CD4-positive, alpha-beta T cell treated with Interleukin-4 for 4 hours (primary cell): ENCODE results near the gene LIFR.
"Not testable (repeated sequence)": the region's sequence is repeated elsewhere in the genome, so short reads cannot be mapped to it uniquely, and the experiment has no call there.

Experiments used
- DNase-seq: peaks from one replicate; pipeline ENCODE4 v3.0.0-alpha.2; 2020

The LIFR gene

DNA sequence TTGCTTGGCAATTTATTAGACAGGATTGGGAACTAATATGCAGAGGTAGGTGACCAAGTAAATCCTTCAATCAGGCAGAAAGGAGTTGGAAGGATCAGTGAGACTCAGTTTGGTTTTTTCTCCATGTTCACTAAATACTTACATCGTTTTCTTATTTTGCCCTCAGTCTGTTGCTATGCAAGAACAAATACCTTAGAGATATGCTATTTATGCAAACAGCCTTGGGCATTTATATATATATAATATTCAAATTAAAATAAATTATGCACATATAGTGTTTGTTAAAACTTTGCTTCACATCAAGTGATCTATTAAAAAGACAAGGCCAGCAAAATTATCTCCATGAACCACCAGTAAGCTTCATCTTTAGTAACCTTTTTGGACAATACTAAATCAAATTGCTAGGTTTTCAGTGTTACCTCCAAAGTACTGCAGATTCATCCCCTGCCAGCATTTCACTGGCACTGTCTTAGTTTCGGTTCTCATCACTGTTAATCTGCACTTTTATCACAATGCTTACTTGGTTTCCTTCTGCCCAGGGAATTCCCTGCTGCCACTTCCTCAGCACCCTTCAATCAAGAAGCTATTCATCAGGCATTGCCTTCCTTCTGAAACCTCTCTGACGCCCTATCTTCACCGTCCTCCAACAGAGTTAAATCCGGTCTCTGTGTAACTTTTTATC, 26.0 kb upstream of the LIFR start:
- no peak for DNase-seq

DNA sequence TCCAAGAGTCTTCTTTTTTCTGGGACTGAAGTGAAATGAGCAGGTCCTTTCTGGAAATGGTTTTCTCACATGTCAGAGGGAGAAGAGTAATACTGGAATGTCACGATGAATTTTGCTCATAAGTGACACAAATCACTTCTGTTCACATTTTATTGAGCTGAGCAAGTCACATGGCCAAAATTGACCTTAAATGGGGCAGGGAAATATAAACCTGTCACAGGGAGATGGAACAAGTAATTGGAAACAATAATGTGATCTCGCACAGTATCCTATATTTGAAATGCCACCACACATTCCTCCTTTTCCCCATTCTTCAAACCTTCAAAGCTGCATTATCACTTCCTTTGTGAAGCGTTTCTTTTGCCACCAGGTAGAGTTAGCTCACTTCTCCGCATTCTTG, 25.2 kb upstream of the LIFR start:
- no peak for DNase-seq

DNA sequence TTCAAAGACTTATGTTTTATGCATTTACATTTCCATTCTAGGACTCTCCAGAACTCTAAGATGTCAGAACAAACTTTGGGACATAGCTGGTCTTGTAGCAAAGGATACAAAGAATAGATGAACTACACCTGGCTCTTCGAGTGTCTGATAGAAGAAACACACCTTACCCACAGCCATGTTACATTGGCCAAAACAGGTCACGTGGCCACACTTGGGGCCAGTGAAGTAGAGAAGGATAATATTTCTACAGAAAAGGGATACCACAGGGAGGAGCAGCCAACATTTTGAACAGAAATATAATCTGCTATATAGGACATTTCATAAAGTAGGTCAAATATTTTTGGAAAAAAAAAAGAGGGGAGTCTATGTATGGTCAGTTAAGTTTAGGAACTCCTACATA, 22.7 kb upstream of the LIFR start:
- no peak for DNase-seq

DNA sequence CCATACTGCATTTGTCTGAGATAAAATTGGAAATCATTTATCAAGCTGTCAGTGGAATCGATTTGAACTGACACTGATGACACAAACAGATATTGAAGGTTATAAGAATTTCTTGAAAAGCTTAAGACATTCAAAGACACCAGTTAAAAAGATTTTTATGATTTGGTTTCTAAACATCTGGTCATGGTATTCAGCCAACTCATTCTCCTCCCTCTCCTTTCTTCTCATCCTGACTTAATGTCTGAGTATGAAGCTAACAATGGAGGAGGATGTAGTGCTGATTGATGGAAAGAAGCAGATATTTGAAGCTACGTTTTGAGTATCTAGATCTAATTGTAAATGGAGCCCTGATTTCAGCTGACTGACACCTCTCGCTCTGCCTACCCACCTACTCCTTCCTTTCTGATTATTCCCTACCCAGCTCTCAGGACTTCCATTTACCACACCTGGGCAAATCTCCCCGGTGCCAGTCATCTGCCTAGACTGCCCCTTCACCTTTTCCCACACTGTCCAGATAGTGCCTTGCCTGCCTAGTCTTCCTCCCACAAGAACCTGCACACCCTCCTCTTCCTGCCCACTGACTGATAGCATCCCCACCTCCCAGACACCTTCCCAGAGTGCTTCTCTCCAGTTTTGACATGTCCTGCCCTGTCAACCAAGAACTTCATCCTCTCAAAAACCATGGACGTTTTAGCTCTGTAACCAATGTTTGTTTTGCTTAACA, 20.7 kb upstream of the LIFR start:
- no peak for DNase-seq

DNA sequence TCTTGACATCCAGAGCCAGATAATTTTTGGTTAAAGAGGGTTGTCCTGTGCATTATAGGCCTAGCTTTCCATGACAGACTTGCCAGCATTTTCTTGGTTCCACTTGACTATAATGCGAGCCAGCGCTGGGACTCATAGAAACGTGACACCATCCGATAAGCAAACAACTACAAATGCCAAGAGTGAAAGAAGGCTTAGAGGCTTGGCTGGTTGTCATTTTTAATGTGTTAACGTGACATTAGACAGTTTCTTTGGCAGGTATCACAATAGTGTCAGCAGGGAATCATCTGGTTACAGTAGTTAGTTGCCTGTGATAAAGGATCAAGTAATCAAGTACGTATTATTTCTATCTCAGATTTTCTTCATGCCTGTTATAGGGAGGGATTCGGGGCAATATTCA, 20.0 kb upstream of the LIFR start:
- no peak for DNase-seq

DNA sequence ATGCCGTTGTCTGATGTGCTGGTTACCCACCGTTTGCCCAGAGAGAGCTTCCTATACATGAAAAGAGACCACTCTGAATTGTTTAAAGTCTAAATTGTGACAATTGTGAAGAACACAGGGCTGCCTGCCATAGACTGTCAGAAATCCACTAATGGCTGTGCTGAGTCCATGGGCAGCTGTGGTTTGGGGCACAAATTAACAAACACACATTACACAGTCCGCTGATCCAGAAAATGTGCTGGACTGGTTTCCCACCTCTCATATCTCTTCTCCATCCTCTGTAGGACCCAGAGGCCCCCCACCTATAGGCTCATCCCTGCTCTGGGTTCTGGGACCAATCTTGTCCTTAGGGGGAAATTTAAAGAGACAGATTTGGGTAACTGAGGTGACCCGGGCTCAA, 19.0 kb upstream of the LIFR start:
- DNase-seq: no peak

DNA sequence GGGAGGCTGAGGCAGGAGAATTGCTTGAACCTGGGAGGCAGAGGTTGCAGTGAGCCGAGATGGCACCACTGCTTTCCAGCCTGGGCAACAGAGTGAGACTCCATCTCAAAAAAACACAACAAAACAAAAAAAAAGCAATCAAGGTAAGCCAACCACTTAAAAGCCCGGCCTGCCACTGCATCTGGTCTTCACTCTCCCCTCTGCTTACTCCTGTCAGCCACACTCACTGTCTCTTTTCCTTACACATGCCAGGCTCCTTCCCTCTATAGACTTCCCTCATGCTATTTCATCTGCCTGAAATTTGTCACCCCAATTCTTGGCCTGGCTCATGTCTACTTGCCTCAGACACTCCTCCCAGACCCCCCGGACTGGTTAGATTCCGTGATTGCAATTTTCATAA, 17.6 kb upstream of the LIFR start:
- no peak for DNase-seq

GRCh38 chr5:38573521-38573920, 17.1 kb upstream of the LIFR start:
- DNase-seq: no peak

DNA sequence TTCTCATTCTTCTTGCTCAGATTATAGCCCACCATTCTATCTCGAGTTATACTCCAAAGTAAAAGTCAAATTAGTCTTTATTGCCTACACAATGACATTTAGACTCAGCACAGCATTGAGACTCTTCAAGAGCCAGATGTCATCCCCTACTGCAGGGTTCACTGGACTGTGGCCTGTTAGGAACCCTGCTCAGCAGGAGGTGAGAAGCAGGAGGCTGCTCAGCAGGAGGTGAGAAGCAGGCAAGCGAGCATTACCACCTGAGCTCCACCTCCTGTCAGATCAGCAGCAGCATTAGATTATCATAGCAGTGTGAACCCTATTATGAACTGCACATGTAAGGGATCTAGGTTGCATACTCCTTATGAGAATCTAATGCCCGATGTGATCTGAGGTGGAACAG, 12.7 kb upstream of the LIFR start:
- no peak for DNase-seq

- DNase-seq: not testable (repeated sequence)
Measured at GRCh38 chr5:38567306-38567705, 10.9 kb upstream of the LIFR start.

GRCh38 chr5:38563624-38564023, 7.2 kb upstream of the LIFR start:
- DNase-seq: no peak

DNA sequence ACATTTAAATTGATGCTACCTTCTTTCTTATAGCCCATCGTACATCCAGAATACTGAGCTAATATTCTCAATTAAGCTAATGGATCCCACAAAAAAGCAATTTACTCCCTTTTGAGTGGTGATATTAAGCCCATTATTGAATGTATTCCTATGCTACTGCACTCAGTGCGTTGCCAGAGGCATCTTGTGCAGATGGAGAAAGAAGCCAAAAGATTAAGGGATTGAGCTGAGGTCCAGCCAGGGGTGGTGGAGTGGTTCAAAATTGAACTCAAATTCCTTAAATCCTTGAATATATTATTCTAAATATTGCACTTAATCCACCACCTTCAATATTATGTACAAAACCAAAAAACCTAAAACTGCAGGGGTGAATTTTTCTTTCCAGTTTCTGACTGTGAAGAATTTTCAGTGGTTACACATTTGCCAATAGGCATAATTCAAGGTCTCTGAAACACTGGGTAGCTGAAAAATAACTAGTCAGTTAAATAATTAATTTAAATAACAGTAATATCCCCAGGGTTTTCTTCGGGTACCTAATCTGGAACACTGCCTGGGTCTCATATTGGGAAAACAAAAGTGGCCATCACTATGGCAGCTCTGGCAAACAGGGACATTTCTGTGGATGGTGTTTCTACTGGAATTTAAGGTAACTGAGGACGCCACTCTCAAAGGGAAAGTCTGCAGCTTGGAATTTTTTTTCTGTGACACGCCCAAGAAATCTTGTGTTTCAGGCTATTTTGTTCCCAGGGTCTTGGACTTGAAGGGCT, 6.2 kb upstream of the LIFR start:
- DNase-seq: no peak

DNA sequence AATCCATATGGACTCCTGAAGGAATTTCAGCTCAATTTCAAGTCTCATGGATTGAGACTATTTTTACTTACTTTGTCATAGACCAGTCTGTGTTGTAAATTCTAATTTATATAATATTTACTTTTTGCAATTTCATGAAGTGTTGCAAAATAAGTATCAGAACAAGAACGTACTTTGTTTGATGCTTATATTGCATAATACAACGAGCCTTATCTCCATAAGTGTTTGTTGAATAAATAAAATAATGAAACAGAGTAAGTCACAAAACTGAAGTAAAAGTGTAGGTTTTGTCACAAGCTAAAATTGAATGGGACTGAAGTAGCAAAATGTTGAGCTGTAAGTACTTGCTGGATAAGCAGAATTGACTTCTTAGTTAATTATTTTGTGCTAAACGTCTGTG, 3.0 kb upstream of the LIFR start:
- no peak for DNase-seq

- no peak for DNase-seq
Measured at GRCh38 chr5:38557792-38558191, 1.3 kb upstream of the LIFR start.

DNA sequence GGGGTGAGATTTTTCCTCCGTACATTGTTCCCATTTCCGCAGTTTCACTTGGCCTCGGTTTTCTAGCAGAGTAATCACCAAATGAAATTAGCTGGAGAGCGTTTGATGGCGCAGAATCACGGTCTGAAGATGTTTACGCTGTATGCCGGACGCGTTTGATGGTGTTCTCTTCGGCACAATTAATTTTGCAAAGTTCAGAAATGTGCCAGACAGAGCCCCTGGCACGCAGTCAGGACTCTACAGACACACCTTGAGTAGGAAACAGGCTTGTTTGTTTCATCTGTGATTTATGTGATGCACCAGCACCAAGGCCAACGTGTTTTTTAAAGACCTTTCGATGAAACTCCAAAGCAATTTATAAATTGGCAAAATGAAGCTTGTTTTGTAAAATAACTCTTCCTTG, 863 bp upstream of the LIFR start:
- no peak for DNase-seq

DNA sequence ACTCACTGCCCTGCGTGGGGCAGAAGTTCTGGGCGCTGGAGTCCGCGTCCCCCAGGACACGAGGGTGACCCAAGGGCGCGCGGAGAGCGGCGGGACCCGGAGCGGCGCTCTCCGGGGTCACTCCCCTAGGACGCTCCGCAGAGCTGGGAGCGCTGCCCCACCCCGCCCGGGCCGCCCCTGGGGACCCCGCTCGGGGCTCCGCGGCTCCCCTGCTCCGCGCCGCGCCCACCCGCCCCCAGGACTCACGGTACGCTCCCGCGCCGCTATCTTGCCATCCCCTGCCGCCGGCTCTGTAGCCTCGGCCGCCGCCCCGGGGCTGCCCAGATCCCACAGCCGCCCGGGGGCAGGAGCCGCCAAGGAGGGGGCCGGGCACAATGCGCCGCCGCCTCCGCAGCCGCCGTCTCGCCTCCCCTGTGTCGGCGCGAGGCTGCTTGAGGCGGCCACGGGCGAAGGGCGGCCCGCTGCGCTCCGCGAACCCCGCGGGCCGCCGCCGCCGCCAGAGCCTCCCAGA, 303 bp downstream of the LIFR start:
- DNase-seq: no peak

DNA sequence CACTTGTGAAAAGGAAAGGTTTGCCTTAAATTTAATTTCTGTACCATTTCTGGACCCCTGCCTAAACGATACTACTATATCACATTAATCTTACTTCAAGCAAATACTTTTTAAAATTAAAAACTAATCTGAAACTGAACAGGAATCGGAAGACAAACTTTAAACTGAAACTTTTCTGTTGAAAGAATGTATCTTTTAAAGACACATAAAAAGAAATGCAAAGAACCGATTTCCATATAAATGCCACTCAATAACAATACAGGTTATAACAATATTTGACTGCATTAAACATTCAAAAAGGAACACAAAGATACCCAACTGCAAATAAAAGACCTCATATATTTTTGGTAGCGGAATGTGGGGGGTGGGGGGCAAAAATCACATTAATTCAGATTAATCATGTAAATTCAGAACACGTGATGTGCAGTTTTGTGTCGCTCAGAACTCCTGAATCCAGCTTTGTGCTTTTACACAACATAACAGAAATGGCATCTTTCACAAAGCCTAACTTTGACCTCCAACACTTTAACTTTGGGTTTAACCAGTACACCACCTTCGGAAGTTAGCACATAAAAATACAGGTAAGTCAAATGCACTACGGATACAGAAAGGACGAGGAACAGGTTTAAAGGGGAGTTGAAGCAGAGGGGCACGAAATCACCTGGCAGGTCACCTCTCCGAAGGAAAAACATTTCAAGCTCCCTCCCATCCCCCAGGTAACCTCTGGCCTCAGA, 925 bp downstream of the LIFR start:
- DNase-seq: no peak

- DNase-seq: no peak
Measured at GRCh38 chr5:38554861-38555260, 1.6 kb downstream of the LIFR start.

DNA sequence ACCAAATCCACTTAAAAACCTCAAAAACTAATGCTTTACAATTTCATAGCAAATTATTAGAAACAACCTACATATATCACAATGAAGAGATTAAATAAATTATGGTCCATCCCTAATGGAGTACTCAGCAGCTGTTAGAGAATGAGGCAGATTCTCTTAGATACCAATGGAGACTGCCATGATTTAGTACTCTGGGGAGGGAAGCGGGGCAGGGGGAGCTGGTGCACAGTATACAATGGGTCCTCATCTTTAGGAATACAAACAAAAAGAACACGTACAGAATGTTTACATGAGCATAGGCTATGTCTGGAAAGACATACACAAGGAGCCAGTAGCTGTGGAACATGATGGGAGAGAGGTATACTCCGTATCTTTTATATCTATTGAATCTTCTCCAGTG, 2.0 kb downstream of the LIFR start:
- DNase-seq: no peak

DNA sequence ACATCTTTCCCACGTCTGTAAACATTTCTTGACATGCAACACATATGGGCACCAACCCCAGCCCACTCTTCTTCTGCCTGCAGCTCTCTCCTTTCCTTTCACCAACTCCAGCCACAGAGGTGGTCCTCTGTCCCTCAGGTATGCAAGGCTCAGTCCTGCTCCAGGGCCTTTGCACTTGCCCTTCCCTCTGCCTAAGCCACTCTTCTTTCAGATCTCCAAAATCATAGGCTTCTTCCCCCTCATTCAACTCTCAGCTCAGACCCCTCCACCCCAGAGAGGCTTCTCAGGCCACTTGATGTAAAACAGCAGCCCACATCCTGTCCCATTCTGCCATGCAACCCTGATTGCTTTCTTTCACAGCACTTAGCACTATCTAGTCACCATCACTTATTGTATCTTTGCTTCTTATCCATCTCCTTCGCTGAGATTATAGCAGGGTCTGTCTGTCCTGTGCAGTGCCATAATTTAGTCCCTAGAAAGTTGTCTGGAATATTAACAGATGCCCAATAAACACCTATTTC, 3.4 kb downstream of the LIFR start:
- DNase-seq: no peak

- DNase-seq: no peak
Measured at GRCh38 chr5:38551030-38552017, 5.1 kb downstream of the LIFR start.
